AG10803 (cell line): ENCODE results near the gene AQR.

ENCODE experiments used
- DNase-seq: peaks from one replicate; pipeline ENCODE4 v3.0.0; 2010; ENCODE audit warnings: low read depth
- H3K4me3 ChIP-seq: 2 replicates; pipeline ENCODE4 v1.5.1; 2011; ENCODE audit warnings: mild to moderate bottlenecking, low read length, control low read depth
- TF ChIP-seq, protein P1 (sequence below): conservative IDR thresholded peaks from 2 replicates; pipeline ENCODE4 v1.5.1; 2011; ENCODE audit warnings: mild to moderate bottlenecking, low read length, control low read depth, inconsistent platforms

The AQR gene

DNA sequence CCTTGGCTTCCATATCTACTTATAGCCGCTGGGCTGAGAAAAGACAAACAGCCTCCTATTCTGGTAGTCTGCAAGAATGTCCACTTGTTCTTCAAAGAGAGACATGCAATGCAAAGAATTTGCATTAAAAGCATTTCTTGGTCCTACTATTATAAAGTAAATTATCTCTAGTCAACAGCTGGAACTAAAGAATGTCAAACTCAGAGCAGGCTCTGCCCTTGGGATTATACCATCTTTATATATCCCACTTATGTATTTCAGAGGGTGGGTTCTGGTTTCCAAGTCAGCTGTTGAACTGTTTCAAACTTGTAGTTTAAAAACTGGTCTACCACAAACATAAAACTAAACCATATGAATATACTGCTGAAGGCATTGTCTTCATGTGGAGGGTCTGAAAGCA, 167.2 kb downstream of the AQR start:
- DNase-seq = no peak
- H3K4me3 ChIP-seq = no peak overlapping the region
- TF ChIP-seq, protein P1, sequence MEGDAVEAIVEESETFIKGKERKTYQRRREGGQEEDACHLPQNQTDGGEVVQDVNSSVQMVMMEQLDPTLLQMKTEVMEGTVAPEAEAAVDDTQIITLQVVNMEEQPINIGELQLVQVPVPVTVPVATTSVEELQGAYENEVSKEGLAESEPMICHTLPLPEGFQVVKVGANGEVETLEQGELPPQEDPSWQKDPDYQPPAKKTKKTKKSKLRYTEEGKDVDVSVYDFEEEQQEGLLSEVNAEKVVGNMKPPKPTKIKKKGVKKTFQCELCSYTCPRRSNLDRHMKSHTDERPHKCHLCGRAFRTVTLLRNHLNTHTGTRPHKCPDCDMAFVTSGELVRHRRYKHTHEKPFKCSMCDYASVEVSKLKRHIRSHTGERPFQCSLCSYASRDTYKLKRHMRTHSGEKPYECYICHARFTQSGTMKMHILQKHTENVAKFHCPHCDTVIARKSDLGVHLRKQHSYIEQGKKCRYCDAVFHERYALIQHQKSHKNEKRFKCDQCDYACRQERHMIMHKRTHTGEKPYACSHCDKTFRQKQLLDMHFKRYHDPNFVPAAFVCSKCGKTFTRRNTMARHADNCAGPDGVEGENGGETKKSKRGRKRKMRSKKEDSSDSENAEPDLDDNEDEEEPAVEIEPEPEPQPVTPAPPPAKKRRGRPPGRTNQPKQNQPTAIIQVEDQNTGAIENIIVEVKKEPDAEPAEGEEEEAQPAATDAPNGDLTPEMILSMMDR = no peak
